Stimulated activated CD4-positive, alpha-beta T cell treated with anti-CD3 and anti-CD28 coated beads, Interleukin-15, amount 100 ng/mL, for 48 hours (primary cell): ENCODE results near the gene MYO15A.
"Not testable (repeated sequence)": the region's sequence is repeated elsewhere in the genome, so short reads cannot be mapped to it uniquely, and the experiment has no call there.

Experiments used
- DNase-seq, 2 donors: peaks; one replicate each; pipeline ENCODE4 v3.0.0-alpha.2; 2020; ENCODE audit warnings: low read depth in 2 of 2

MYO15A gene

DNA sequence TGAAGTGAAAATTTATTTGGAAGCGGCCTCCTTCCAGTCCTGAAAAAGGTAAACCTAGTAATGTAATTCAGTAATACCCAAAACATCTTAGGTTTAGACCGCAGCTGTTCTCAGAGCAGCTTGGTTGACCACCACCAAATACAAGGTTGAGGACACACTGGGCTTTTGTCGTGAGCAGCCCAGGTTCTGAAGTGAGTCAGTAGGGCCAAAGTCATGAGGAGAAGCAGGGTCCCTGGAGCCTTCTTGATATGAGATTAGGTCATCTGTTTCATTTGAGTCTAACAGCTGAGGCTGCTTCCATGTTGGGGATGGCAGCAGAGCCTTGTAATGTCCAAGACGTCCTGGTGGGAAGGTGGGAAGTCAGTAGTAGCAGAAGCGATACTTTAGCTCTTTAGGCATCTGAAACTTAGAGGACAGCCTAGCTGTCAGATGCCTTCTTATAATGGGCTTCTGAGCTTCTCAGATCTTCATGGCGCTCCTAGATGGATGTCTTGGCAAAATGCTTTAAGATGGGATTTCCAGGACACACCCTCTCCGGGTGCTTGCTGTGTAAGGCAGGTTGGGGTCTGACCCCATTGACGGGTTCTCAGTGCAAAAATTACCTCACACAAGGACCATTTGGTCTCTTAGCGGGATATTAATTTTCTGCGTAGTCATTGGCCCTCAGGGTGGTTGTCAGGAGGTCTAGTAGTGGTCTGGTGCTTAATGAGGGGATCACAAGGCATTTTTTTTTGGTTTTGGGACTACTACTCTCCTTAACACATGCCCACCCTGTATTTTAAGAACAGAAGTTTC lies 77.5 kb downstream of the MYO15A start:
- DNase-seq, result no peak

DNA sequence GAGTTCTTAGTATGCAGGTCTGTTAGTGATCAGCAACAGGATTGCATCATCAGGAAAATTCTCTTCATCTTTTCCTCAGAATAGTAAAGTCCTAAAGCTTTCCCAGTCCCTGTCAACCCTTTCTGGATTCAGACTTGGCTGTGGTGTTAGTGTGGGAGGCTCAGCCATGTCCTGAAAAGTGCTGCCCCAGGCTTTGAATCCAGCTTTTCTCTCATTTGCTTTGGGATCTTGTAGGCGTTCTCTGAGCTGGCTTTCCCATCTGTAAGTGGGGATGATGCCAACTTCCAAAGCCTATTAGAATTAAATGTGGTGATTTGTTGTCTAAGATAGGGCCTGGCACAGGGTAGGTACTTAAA lies 78.0 kb downstream of the MYO15A start:
- no peak for DNase-seq

DNA sequence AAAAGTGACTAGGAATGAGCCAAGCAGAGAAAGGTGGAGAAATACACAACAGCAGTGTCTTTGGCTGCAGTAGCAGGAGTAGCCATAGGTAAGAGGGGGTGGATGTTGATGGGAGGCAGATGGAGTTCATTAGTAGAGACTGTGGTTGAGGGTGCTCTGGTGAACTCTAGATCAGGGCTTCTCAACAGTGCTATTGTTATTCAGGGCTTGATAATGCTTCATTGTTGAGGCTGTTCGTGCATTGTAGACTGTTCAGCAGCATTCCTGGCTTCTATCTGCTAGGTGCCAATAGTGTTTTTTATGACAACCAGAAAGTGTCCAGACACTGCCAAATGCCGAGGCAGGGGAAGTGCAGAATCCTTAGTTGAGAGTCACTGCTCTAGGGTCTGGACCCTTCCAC lies 78.7 kb downstream of the MYO15A start:
- DNase-seq, result no peak

DNA sequence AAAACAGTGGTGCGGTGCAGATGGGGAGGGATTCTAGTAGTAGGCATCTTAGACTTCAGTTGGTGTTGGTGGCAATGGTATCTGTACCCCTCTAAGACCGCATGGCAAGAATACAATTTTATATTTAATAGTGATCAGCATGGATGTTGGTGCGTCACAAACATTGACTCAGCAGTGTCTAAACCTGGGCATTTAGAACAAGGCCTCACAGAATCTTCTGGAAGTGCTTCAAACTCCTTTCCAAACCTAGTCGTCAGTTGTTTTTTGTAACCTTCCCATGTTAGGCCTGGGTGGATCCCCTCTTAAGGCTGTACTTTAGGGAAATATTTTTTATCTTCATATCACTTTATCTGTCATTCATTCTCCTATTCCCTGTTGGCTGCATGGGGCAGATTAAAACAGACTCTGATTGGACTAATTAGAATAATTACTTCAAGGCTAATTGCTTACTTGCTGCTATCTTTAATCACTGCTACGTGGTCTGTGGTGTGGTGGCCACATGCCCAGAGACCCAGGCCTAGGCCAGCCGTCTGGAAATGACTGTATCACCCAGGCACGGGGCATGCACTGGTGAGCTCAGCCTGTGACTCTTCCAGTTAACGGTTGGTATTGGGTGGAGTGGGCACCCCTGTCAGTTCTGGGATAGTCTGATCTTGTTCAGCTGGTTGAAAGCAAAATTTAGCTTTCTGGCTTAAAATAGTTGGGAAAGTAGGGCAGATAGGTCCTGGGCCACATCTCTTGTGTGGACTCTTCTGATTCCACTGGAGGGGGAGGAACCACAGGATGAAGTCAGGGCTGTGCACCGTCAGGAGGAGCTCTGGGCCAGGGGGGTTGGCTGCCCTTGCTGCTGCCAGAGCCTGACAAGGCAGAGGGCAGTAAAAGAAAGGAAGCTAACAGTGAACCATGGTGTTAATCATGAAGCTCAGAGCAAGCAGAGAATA lies 79.5 kb downstream of the MYO15A start:
- peak in 1 of 2 donors; percentile 3 for DNase-seq

DNA sequence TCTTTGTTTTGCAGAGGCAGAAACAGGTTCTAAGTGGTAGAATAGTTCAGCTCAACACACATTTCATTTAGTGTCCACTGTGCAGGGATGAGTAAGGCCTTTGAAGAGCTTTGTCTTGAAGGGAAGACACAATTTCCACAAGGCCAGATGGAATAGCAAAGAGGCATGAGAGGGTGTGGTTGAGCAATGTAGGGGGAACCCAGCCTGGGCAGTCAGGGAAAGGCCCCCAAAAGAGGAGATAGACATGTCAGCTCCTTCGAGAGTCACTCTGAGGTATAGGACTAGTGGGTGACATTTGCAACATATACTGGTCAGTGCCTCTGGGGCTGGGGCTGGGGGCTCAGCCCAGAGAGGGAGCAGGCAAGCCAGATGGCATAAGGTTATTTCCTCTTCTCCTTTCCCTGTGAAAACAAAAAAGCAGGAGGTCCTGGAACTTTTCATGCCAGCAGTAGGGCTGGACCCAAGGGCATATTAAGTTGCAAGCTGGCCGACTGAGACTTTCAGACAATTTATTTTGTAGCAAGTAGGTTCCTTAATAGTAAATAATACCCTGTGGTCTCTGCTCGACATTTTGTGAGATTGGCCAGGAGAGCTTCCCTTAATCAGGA lies 82.2 kb downstream of the MYO15A start:
- no peak for DNase-seq

DNA sequence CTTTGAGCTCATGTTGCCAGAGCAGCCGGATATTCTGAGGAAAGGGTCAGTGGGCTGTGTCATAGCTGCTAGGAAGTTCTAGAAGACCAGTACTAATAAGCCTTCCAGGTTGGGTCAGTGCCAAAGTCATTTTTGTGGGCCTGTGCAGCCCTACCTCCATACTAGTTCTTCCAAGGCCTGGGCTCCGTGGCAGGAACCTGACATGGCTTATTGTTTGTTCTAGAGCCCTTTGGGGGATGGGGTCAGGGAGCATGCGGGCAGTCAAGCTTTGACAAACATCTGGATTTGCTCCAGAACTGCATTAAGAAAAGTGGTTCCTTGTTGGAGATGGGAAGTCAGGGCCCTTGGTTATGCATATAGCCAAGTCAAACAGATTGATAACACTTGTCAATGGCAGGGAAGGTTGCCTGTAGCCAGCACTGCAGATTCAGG lies 82.7 kb downstream of the MYO15A start:
- DNase-seq, result no peak

DNA sequence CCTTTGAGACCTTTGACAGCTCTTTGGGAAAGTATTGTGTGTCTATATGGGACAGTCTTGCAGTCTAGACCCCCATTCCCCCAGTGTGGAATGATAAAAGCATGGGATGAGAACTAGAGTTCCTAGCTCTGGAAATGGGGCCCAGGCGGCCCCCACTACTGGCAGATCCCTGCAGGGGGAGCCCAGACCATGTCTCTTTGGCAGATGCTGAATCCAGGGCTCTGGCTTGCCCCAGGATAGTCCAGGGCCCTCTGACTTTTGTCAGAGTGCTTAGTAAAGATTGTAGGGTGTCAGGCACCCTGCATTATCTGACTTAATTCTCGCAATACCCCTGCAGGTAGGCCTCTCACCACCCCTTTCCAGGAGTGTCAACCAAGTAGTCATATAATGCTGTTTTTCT lies 83.4 kb downstream of the MYO15A start:
- no peak for DNase-seq

DNA sequence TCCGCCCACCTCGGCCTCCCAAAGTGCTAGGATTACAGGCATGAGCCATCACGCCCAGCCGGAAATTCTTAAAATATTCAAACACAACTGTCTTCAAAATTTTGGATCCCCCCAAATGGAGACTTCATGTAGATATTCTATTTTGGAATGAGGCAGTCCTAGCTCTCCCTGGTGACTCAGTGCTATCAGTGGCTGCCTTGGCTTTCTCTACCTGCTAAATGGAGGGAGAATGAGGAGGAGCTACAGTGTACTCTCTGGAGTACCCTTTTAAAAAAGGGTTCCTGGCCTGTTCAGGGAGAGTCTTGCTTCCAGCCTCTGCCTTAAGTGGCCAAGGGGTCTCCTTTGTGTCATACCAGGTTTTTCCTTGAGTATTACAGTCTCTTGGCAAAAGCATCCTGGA lies 85.8 kb downstream of the MYO15A start:
- DNase-seq, result no peak

DNA sequence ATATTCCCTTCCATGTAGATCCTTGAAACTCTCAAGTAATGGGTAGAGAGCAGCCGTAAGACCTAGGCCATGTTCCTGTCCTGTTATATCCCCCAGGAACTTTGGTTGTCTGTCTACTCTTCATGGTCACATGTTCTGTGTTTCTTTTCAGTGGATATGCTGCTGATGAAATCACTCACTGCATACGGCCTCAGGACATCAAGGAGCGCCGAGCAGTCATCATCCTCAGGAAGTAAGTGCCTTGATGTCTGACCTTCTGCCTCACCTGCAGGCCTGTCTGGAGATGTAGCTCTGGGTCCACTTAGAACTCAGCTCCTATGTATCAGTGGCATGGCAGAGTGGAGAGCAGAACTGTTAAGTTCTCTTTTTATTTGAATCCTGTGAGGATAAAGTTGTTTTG lies 86.2 kb downstream of the MYO15A start:
- DNase-seq, result no peak

DNA sequence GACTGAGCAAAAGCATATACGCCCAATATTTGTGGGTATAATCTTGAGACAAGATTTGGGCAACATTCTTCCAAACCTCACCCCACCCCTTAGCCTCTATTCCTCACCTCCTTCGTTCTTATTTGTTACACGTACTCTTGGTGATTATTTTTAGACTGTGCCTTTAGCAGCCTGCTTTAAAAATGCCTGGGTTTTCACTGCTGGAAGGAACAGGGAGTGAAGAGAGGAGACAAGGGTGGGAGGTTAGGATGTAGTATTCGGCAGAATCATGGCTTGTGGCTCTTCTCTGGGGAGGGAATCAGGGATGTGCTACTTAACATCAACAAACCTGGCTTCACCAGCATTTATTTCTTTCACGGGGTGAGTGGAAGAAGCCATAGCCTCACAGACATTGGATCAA lies 86.7 kb downstream of the MYO15A start:
- no peak for DNase-seq

DNA sequence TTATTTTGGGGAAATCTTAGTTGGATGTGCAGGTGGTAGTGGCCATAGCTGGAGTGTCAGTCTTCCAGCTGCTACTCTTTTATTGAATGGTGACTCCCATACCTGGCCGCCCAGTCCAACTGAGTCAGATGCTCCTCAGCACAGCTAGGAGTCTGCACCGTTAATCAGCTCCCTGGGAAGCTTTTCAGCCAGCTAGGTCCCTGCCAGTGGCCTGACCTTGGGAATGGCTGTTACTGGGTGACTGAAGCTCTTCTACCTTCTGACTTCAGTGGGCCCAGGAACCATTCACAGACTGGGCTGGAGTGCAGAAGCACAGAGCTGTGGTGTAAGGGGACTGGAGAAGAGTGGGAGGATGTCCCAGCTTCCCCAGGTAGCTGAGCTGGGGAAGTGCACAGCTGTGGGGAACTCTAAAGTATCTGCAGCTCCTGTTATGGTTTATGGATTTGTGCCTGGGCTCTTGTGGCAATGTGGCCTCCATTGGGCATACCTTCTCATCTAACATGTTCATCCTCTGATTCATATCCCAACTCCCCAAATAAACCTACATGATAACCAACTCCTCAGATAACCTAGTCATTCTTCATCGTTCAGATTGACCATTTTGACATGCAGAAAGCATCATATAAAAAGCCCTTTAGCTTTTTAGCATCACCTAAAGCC lies 89.1 kb downstream of the MYO15A start:
- no peak for DNase-seq

DNA sequence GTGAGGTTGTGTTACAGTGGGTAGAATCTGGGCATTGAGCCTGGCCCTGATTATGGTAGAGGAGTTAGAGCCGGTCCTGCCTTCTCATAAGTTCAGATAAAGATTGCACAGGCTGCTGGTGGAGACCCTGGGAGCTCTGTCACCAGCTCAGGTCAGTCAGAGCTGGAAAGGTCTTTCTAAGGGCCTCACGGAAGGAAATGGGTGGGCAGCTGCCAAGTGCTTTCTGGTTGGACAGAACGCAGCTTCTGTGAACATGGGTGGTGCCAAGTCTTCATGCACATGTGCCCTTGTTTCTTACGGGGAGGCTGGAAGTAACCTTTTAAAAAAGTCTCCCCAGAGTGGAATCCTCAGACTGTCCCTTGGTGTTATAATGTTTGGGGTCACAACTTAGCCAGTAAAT lies 90.0 kb downstream of the MYO15A start:
- no peak for DNase-seq

DNA sequence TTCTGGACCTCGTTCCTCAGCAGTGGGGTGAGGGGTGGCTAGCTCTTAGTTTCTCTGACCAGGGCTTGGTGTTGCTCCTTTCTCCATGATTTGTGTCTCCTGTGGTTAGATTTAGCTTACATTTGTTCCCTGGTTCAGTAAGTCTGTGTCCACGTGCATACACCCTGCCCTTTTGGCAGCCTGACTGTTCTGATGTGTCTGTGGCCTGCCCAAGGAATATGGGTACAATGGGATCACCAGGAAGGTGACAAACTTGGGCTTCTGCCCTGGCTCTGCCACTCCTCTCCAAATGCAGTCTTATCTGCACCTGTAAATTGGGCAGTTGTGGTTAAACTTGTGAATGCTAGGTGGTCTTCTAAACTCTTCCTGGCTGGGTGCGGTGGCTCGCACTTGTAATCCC lies 92.6 kb downstream of the MYO15A start:
- no peak for DNase-seq

DNA sequence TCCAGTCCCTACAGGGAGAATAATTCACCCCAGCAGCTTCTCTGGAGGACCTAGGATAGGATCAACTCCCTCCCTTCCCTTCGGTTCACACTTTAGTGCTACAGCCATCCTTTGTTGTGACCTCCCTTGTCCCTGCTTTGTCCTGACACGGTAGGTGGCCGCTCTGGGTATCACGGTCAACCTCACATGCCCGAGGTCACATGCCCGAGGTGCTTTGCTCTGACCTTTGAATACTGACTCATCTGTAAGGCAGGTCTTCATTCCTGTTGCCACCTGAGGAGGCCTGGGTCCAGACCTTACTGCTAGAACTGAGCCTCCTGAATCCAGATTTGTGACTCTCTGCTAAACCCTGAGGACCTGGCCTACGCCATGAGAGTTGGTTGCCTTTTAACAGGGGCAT lies 94.8 kb downstream of the MYO15A start:
- DNase-seq, result no peak

DNA sequence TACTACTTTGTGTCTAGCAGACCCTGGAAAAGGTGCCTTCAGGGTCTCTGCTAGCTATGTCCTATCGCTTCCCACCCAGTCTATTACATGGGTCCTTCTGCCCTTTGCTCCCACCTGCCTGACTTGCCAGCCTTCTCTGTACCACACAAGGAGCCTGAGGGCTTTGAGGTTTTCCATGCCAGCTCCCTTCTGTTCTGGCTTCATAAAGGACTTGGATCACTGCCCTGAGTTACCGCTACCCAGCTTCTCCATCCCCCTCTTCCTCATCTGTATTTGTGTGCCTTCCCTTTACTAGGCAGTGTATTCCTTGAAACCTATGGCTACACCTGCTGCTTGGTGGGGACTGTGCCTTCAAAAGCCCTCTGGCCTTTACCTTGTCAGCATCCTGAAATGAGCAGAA lies 97.3 kb downstream of the MYO15A start:
- DNase-seq, result no peak

DNA sequence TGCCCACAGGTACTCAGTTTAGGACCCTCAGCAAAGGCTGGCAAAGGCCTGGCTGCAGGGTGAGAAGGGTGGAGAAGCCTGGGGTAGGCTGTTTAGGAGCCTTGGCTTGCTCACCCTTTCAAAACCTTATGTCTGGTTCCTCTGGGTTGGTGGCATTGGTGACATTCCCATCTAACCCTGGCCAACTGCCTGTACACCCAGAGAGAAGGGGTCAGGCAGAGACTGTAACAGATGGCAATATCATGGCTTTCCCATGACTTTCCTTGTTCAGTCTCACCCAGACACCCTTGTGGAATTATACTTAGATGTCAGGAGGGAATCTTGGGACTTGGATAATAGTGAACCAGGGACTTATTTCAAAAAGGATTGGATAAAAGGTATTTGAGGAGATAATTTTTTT lies 98.4 kb downstream of the MYO15A start:
- DNase-seq, result no peak

DNA sequence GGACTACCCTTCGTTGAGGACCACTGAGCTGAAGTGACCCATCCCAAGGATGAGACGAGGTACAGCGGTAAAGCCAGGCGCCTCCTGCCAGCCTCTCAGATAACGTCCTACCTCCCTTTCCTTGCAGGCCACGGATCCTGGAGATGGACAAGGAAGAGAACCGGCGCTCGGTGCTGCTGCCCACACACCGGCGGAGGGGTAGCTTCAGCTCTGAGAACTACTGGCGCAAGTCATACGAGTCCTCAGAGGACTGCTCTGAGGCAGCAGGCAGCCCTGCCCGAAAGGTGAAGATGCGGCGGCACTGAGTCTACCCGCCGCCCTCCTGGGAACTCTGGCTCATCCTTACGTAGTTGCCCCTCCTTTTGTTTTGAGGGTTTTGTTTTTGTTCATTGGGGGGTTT lies 99.5 kb downstream of the MYO15A start:
- no peak for DNase-seq

DNA sequence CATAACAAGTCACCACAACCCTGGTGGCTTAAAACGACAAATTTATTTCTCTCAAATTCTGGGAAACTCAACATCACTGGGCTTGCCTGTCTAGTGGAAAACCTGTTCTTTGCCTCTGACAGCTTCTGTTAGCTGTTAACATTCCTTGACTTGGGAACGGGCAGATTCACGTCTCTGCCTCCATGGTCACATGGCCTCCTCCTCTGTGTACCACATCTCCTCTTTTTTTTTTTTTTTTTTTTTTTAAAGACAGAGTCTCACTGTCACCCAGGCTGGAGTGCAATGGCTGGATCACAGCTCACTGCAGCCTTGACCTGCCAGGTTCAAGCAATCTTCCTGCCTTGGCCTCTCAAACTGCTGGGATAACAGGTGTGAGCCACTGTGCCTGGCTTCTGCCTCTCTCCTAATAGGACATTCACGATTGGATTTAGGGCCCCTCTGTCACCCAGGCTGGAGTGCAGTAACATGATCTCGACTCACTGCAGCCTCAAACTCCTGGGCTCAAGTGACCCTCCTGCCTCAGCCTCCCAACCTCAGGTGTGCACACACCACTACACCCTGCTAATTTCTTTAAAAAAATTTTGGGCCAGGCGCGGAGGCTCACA lies 105.2 kb downstream of the MYO15A start:
- DNase-seq, result no peak

DNA sequence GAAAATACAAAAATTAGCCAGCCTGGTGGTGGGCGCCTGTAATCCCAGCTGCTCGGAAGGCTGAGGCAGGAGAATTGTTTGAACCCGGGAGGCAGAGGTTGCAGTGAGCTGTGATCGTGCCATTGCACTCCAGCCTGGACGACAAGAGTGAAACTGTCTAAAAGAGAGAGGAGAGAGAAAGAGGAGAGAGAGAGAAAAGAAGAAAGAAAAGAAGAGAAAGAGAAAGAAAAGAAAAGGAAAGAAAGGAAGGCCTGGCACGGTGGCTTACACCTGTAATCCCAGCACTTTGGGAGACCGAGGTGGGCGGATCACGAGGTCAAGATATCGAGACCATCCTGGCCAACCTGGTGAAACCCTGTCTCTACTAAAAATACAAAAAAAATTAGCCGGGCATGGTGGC lies 108.3 kb downstream of the MYO15A start:
- DNase-seq, result not testable (repeated sequence)

DNA sequence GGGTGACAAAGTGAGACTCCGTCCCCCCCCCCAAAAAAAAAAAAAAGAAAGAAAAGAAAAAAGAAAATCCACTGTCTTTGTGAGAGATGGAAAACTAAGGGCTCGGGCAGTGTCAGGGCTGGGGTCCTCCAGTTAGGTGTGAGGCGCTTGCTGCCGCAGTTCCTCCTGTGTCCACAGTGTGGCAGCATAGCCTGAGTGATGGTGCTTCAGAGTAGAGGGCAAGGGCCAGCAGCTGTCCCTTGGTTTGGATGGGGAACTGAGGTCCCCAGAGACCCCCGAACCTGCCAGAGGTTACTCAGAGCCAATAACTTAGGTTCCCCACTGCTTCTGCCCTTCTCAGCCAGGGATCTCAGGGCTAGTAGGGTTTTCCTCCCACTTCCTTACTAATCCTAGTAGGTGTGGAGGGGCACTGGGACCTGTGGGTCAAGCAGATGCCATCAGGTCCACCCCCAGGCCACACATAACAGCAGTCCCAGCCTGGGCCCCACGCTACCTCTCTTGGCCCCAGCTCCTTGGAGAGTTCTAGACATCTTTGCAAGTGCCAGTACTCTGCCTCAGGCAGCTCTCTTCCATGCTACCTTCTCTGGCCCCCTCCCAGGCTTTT lies 109.0 kb downstream of the MYO15A start:
- DNase-seq, result peak; percentile 51 to 67

DNA sequence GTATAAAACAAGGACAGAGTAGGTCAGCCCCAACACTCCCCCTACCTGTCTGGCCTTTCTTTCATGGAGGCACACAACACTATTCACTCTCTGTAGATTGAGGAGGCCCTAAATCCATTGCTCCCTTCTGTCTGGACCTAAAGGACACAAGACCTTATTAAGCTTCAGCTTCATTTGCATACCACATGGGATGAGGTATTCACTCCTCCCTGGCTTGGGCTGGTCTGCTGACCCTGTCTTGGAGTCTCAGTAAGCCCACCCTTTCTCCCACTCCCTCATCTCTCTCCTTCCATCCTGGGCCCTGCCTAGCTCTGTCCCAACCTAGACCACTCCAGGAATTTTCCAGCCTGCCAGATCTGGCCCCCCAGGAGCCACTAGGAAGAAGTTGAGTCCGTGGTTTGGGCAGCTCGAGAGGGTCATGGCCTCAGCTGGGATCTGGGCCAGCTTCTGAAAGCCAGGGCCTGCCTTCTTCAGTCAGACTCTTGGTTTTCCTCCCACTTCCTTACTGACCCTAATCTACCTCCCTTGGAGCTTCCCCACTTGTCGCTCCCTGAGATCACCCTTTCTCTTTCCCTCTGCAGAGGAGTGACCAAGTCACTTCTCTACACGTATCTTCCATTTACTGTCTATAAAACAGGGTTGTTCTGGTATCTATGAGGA lies 110.3 kb downstream of the MYO15A start:
- DNase-seq, result no peak
